Measurements from ENCODE around the gene NUFIP2. TPM values are rescaled to one million over a fixed set of nuclear protein-coding genes. Genes with fewer than 3 reads are reported as not detected.

The NUFIP2 gene
- total and polyA plus RNA-seq, 2 donors (not counting 3 experiments of a cell fraction or from before 2014, with no cell fraction given) = 27.2 to 51.1 TPM

DNA sequence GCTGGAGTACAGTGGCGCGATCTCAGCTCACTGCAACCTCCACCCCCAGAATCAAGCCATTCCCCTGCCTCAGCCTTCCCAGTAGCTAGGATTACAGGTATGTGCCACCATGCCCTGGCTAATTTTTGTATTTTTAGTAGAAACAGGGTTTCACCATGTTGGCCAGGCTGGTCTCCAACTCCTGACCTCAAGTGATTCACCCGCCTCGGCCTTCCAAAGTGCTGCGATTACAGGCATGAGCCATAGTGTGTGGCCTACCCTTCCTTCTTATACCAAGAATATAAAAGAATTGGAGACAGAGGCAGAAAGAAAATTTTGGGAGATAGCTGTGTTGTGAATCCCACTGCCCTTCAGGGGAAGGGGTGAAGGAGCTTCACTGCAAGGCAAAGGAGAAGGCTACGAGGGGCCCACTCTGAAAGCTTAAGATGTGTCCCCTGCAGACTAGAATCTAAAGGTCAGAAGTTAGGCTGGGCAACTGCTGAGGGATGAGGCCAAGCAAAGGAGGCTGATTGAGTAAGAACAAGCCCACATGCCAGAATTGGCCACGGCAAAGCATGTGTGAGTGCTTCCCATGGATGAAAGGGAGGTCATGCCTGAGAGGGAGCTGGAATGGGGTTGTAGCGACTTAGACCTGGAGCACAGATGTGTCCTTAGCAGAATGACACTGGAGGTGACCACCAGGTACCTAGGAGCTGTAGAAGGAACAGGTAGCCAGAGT, 55.7 kb downstream of the NUFIP2 start:
- H3K9me3 ChIP-seq (replicated peaks; ENCODE audit: control insufficient read depth, insufficient read depth, low read length) = no peaks in the 10 kb centered on the region
- TF ChIP-seq GATA2 (IDR thresholded peaks at IDR 0.05; ENCODE audit: insufficient read depth, insufficient read length, low read depth, low read length) (no peak), JUN (IDR thresholded peaks at IDR 0.05; ENCODE audit: borderline replicate concordance, insufficient read depth, insufficient read length, low read depth) (no peak), POLR2AphosphoS5 (IDR thresholded peaks at IDR 0.05; ENCODE audit: insufficient read depth, low read depth, low read length) (no peak), EZH2 (IDR thresholded peaks at IDR 0.05; ENCODE audit: borderline replicate concordance, low read depth, low read length, severe bottlenecking) (no peak), POLR2A (IDR thresholded peaks at IDR 0.05; ENCODE audit: low read depth, low read length) (no peak), MYC (IDR thresholded peaks at IDR 0.05; ENCODE audit: low read depth, low read length) (no peak), FOS (IDR thresholded peaks at IDR 0.05; ENCODE audit: borderline replicate concordance, insufficient read depth, low read length) (no peak)
- TF ChIP-seq, protein P1, sequence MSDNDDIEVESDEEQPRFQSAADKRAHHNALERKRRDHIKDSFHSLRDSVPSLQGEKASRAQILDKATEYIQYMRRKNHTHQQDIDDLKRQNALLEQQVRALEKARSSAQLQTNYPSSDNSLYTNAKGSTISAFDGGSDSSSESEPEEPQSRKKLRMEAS (IDR thresholded peaks at IDR 0.05; ENCODE audit: insufficient read depth, insufficient read length) = no peak
- TF ChIP-seq, protein P2, sequence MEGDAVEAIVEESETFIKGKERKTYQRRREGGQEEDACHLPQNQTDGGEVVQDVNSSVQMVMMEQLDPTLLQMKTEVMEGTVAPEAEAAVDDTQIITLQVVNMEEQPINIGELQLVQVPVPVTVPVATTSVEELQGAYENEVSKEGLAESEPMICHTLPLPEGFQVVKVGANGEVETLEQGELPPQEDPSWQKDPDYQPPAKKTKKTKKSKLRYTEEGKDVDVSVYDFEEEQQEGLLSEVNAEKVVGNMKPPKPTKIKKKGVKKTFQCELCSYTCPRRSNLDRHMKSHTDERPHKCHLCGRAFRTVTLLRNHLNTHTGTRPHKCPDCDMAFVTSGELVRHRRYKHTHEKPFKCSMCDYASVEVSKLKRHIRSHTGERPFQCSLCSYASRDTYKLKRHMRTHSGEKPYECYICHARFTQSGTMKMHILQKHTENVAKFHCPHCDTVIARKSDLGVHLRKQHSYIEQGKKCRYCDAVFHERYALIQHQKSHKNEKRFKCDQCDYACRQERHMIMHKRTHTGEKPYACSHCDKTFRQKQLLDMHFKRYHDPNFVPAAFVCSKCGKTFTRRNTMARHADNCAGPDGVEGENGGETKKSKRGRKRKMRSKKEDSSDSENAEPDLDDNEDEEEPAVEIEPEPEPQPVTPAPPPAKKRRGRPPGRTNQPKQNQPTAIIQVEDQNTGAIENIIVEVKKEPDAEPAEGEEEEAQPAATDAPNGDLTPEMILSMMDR (IDR thresholded peaks at IDR 0.05; ENCODE audit: extremely low read depth in 1 of 2, insufficient read depth in 1 of 2, low read depth in 1 of 2, low read length in 2 of 2) = no peak
- H3K36me3 ChIP-seq (ENCODE audit: control insufficient read depth in 2 of 2, extremely low read depth in 1 of 2, insufficient read depth in 2 of 2, low read length in 2 of 2) = no peaks in the 10 kb centered on the region
- BruUV-seq (replicated peaks) = no TSS peak
- no peak overlapping the region for H3K4me3 ChIP-seq (replicated peaks in 1 of 3; ENCODE audit: insufficient read depth in 1 of 3, low read depth in 1 of 3, low read length in 3 of 3)
- no peak overlapping the region for H3K27ac ChIP-seq (ENCODE audit: insufficient read depth, low read depth, low read length)
- H3K9me1 ChIP-seq (replicated peaks; ENCODE audit: control insufficient read depth, extremely low read depth, insufficient read depth, low read length) = no peaks in the 10 kb centered on the region
- H3K9ac ChIP-seq (replicated peaks; ENCODE audit: extremely low read depth, insufficient read depth, low read length) = no peak overlapping the region
- no peaks in the 10 kb centered on the region for H3K27me3 ChIP-seq (ENCODE audit: control insufficient read depth in 2 of 2, insufficient read depth in 2 of 2, low read length in 2 of 2)
- POLR2A ChIA-PET = interaction anchor here (0.6 to 0.7 kb wide), 2 partner anchors 24 to 43 kb away, joined by 5 to 10 read pairs; no protein-coding TSS in a partner anchor
- intact Hi-C loops (cut with micrococcal nuclease) (no loop called here), dilution Hi-C loops (cut with MboI; ENCODE audit: extremely low pct_ligation_motif_present, low sequenced_read_pairs) (no loop called here)
- H4K20me1 ChIP-seq (replicated peaks; ENCODE audit: control insufficient read depth, extremely low read depth, insufficient read depth, low read length) = no peaks in the 10 kb centered on the region
- DNase-seq (ENCODE audit: low read depth, low spot score) (no peak), FAIRE-seq (no peak)
- H3K4me1 ChIP-seq (ENCODE audit: control insufficient read depth, extremely low read depth, insufficient read depth, low read length) = peaks cover 12% of the 10 kb centered on the region
- H3K79me2 ChIP-seq (ENCODE audit: control insufficient read depth, insufficient read depth, low read length) = no peaks in the 10 kb centered on the region
- H3K4me2 ChIP-seq (ENCODE audit: insufficient read depth, low read length) = no peak overlapping the region
- H2AFZ ChIP-seq (ENCODE audit: low read depth, low read length) = no peak overlapping the region
- CTCF ChIA-PET = interaction anchor here (0.7 to 1.8 kb wide), 4 partner anchors 19 to 402 kb away, joined by 3 to 8 read pairs (median 6); no protein-coding TSS in a partner anchor
